HEK293 (cell line): ENCODE measurements around the gene DNAAF8.

Experiments
- CTCF ChIP-seq: fragments of 450-650 bp; formaldehyde crosslinking; IDR thresholded peaks from 2 replicates; pipeline ENCODE4 v1.5.1; 2016; ENCODE audit warnings: missing biosample characterization, missing genetic modification characterization
- ZBTB17 ChIP-seq: fragments of 450-650 bp; formaldehyde crosslinking; IDR thresholded peaks from 2 replicates; pipeline ENCODE4 v1.5.1; 2016; ENCODE audit warnings: missing biosample characterization, missing genetic modification characterization
- ZNF830 ChIP-seq: fragments of 450-650 bp; IDR thresholded peaks from 2 replicates; pipeline ENCODE4 v1.5.0; 2018; ENCODE audit warnings: missing biosample characterization, missing genetic modification characterization, low read depth, mild to moderate bottlenecking, moderate library complexity

- TF ChIP-seq ZBTB17 (no peak), ZNF830 (tag by site-specific recombination) (no peak), CTCF (tag by site-specific recombination) (no peak)
These were observed 46.2 kb upstream of the DNAAF8 start for GRCh38 chr16:4687946-4688673.
